GM18507 (cell line): ENCODE results near the gene MAP4K3.
"Not testable (repeated sequence)": the region's sequence is repeated elsewhere in the genome, so short reads cannot be mapped to it uniquely, and the experiment has no call there.

Source experiments
- DNase-seq: peaks from one replicate; pipeline ENCODE4 v3.0.0; 2011; ENCODE audit warnings: low read depth; ENCODE audit not compliant: insufficient read length; ENCODE audit errors: extremely low spot score
- FAIRE-seq: peaks from 2 replicates; lab custom pipeline; 2011; peaks lifted over from hg19 to GRCh38; lab: Jason Lieb, UNC

MAP4K3 gene

GRCh38 chr2:39264733-39265132, 172.4 kb downstream of the MAP4K3 start:
- peak; percentile 70 for FAIRE-seq
- DNase-seq, result peak; percentile 7

GRCh38 chr2:39260087-39260486, 177.0 kb downstream of the MAP4K3 start:
- FAIRE-seq (no peak), DNase-seq (no peak)

- FAIRE-seq (peak; percentile 15), DNase-seq (no peak)
These were observed 181.0 kb downstream of the MAP4K3 start for GRCh38 chr2:39256040-39256439.

- no peak for FAIRE-seq
- DNase-seq, result no peak
These were observed 184.1 kb downstream of the MAP4K3 start for GRCh38 chr2:39252888-39253518.

- DNase-seq, result no peak
These were observed 189.5 kb downstream of the MAP4K3 start for GRCh38 chr2:39247512-39248043.

GRCh38 chr2:39246382-39246980, 190.6 kb downstream of the MAP4K3 start:
- DNase-seq, result no peak
- FAIRE-seq, result no peak

More at GRCh38 chr2:39247512-39248043, 189.5 kb downstream of the MAP4K3 start:
- FAIRE-seq, result no peak

GRCh38 chr2:39244963-39245625, 192.0 kb downstream of the MAP4K3 start:
- not testable (repeated sequence) for DNase-seq, FAIRE-seq

- not testable (repeated sequence) for DNase-seq, FAIRE-seq
These were observed 192.7 kb downstream of the MAP4K3 start for GRCh38 chr2:39244241-39244862.

- FAIRE-seq, result no peak
- DNase-seq, result no peak
These were observed 193.5 kb downstream of the MAP4K3 start, which contains the start of gene CDKL4 for GRCh38 chr2:39243469-39244123. TSS of gene CDKL4 (minus strand) at chr2:39243970.

GRCh38 chr2:39241588-39241987, 195.5 kb downstream of the MAP4K3 start:
- DNase-seq (no peak), FAIRE-seq (no peak)

GRCh38 chr2:39240758-39241157, 196.3 kb downstream of the MAP4K3 start:
- FAIRE-seq (no peak), DNase-seq (no peak)

- FAIRE-seq (no peak), DNase-seq (no peak)
These were observed 202.3 kb downstream of the MAP4K3 start for GRCh38 chr2:39234754-39235153.

GRCh38 chr2:39232141-39232540, 204.9 kb downstream of the MAP4K3 start:
- FAIRE-seq (no peak), DNase-seq (no peak)

- no peak for FAIRE-seq
- DNase-seq, result no peak
These were observed 208.5 kb downstream of the MAP4K3 start for GRCh38 chr2:39228413-39229209.

- FAIRE-seq (peak; percentile 94), DNase-seq (peak; percentile 55)
These were observed 209.3 kb downstream of the MAP4K3 start for GRCh38 chr2:39227628-39228412.

GRCh38 chr2:39225567-39225966, 211.5 kb downstream of the MAP4K3 start:
- FAIRE-seq (no peak), DNase-seq (no peak)

GRCh38 chr2:39223909-39224308, 213.2 kb downstream of the MAP4K3 start:
- DNase-seq, result no peak
- no peak for FAIRE-seq

GRCh38 chr2:39221459-39221858, 215.6 kb downstream of the MAP4K3 start:
- FAIRE-seq (no peak), DNase-seq (no peak)
